Head of caudate nucleus (tissue), 42 donors: ENCODE results near the gene TMEM238.

Experiments used
- DNase-seq, 42 donors: peaks; one replicate each; pipeline versions ENCODE4 v3.0.0 to v3.0.0-alpha.2; 2020 to 2021; ENCODE audit warnings: mixed read lengths in 7 of 42
- intact Hi-C: fragments of 100-400 bp; cut with DNase I; formaldehyde crosslinking; loops from one replicate; pipeline ENCODE4 v1.15.0; 2022

Gene TMEM238

GRCh38 chr19:55366790-55367189, 17.3 kb downstream of the TMEM238 start:
- intact Hi-C loops: no loop called here
- no peak for DNase-seq

GRCh38 chr19:55365964-55366363, 18.1 kb downstream of the TMEM238 start:
- intact Hi-C loops: no loop called here
- DNase-seq: no peak

- intact Hi-C loops: no loop called here
- no peak for DNase-seq
Observed at GRCh38 chr19:55365245-55365644, 18.8 kb downstream of the TMEM238 start.

- intact Hi-C loops: no loop called here
- no peak for DNase-seq
Observed at GRCh38 chr19:55362990-55363716, 20.9 kb downstream of the TMEM238 start, which contains the start of gene GARIN5B. Gene GARIN5B, minus strand, starts transcription at chr19:55363260. Its CDS starts 194 bp downstream, at chr19:55363066.

- intact Hi-C loops: no loop called here
- no peak for DNase-seq
Observed at GRCh38 chr19:55362174-55362989, 21.7 kb downstream of the TMEM238 start.

GRCh38 chr19:55360902-55361301, 23.2 kb downstream of the TMEM238 start:
- no peak for DNase-seq
- intact Hi-C loops: no loop called here

- no peak for DNase-seq
- intact Hi-C loops: no loop called here
Observed at GRCh38 chr19:55358943-55359908, 24.9 kb downstream of the TMEM238 start.

GRCh38 chr19:55358493-55358892, 25.6 kb downstream of the TMEM238 start:
- no peak for DNase-seq
- intact Hi-C loops: no loop called here

GRCh38 chr19:55355213-55355821, 28.8 kb downstream of the TMEM238 start:
- intact Hi-C loops: no loop called here
- no peak for DNase-seq

- DNase-seq: no peak
- intact Hi-C loops: no loop called here
Observed at GRCh38 chr19:55354698-55355212, 29.3 kb downstream of the TMEM238 start, which contains the start of gene COX6B2. Gene COX6B2, minus strand, starts transcription at chr19:55354719. Its CDS starts 198 bp downstream, at chr19:55354521.

- DNase-seq: peak in 28 of 42 donors; percentile 11 to 66 (median 41)
- intact Hi-C loops: no loop called here
Observed at GRCh38 chr19:55353803-55354697, 30.0 kb downstream of the TMEM238 start.

GRCh38 chr19:55353356-55353802, 30.7 kb downstream of the TMEM238 start:
- intact Hi-C loops: no loop called here
- peak in 1 of 42 donors; percentile 8 for DNase-seq

GRCh38 chr19:55352549-55353145, 31.4 kb downstream of the TMEM238 start:
- no peak for DNase-seq
- intact Hi-C loops: no loop called here

- DNase-seq: no peak
- intact Hi-C loops: no loop called here
Observed at GRCh38 chr19:55352040-55352439, 32.1 kb downstream of the TMEM238 start.

- no peak for DNase-seq
- intact Hi-C loops: no loop called here
Observed at GRCh38 chr19:55350620-55351315, 33.3 kb downstream of the TMEM238 start.

GRCh38 chr19:55348317-55349034, 35.6 kb downstream of the TMEM238 start:
- no peak for DNase-seq

More at GRCh38 chr19:55348317-55349034, 35.6 kb downstream of the TMEM238 start:
- intact Hi-C loops: no loop called here
